SK-N-MC (cell line): Measurements from ENCODE around the gene GNAO1.

Experiments used
- EZH2 ChIP-seq: fragments of 200-600 bp; sonication (generic); IDR thresholded peaks from one replicate; pipeline ENCODE4 v1.6.1; 2017; ENCODE audit warnings: antibody characterized with exemption
- POLR2AphosphoS5 ChIP-seq: IDR thresholded peaks from 2 replicates; pipeline ENCODE4 v1.6.1; 2012; ENCODE audit warnings: mild to moderate bottlenecking, low read depth, low read length, borderline replicate concordance

GRCh38 chr16:56343661-56344517, 152.6 kb downstream of the GNAO1 start:
- TF ChIP-seq POLR2AphosphoS5 = no peak
- no peak for TF ChIP-seq EZH2
